HFFc6 (cell line): ENCODE results near the gene CACNA1C. TPM values are rescaled to one million over a fixed set of nuclear protein-coding genes. Genes with fewer than 3 reads are reported as not detected.

Experiments used
- DNase-seq: peaks from one replicate; pipeline ENCODE4 v3.0.0-alpha.2; 2018
- H3K27ac Mint-ChIP-seq: 2 replicates; pipeline ENCODE4 v1.8.0; 2020; ENCODE audit warnings: mild to moderate bottlenecking, mixed read lengths
- H3K27me3 Mint-ChIP-seq: 2 replicates; pipeline ENCODE4 v1.8.0; 2021; ENCODE audit warnings: mild to moderate bottlenecking, moderate library complexity, mixed read lengths; ENCODE audit not compliant: insufficient read depth
- H3K36me3 Mint-ChIP-seq: 2 replicates; pipeline ENCODE4 v1.8.0; 2021; ENCODE audit warnings: low read depth, mixed read lengths
- H3K4me1 Mint-ChIP-seq: 2 replicates; pipeline ENCODE4 v1.8.0; 2020; ENCODE audit warnings: low read depth, mixed read lengths
- H3K4me3 Mint-ChIP-seq: 2 replicates; pipeline ENCODE4 v1.8.0; 2020; ENCODE audit warnings: mild to moderate bottlenecking, moderate library complexity, mixed read lengths
- H3K9me3 Mint-ChIP-seq: 2 replicates; pipeline ENCODE4 v1.8.0; 2020; ENCODE audit warnings: mild to moderate bottlenecking, mixed read lengths
- total RNA-seq, 6 experiments: library from RNA; stranded (reverse); fragmentation: NEBNext Ultra II Directional; extraction: Animal tissue kit (Norgen Biotek cat#: 25700); gene quantifications; 2 replicates in 1 of 6; 3 replicates in 5 of 6; pipeline ENCODE4 v1.2.3, GENCODE V29; 2021
- TF ChIP-seq, protein P1 (sequence below): fragments of 200-600 bp; sonication (generic); IDR thresholded peaks from 2 replicates; pipeline ENCODE4 v1.5.0; 2021; ENCODE audit warnings: antibody characterized with exemption, mild to moderate bottlenecking

The CACNA1C gene
- total RNA-seq, 6 experiments from 2014 or later, result 6.7 to 11.5 (median 10.6) TPM

- H3K9me3 Mint-ChIP-seq, result no peaks in the 10 kb centered on the region; the same call in 1 of the 2 replicates
- 0 out of 2 replicates have a peak, but pooled peaks cover 6% of the 10 kb centered on the region for H3K36me3 Mint-ChIP-seq
- peaks cover 3% of the 10 kb centered on the region; the same call in 1 of the 2 replicates for H3K27me3 Mint-ChIP-seq
- DNase-seq, result no peak
- H3K4me1 Mint-ChIP-seq, result peaks cover 93% of the 10 kb centered on the region
- TF ChIP-seq, protein P1, sequence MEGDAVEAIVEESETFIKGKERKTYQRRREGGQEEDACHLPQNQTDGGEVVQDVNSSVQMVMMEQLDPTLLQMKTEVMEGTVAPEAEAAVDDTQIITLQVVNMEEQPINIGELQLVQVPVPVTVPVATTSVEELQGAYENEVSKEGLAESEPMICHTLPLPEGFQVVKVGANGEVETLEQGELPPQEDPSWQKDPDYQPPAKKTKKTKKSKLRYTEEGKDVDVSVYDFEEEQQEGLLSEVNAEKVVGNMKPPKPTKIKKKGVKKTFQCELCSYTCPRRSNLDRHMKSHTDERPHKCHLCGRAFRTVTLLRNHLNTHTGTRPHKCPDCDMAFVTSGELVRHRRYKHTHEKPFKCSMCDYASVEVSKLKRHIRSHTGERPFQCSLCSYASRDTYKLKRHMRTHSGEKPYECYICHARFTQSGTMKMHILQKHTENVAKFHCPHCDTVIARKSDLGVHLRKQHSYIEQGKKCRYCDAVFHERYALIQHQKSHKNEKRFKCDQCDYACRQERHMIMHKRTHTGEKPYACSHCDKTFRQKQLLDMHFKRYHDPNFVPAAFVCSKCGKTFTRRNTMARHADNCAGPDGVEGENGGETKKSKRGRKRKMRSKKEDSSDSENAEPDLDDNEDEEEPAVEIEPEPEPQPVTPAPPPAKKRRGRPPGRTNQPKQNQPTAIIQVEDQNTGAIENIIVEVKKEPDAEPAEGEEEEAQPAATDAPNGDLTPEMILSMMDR, result no peak
- H3K27ac Mint-ChIP-seq, result peak overlapping the region; percentile 98
- H3K4me3 Mint-ChIP-seq, result peak overlapping the region; percentile 70; the same call in 1 of the 2 replicates
Observed at GRCh38 chr12:2286047-2286446, 233.3 kb downstream of the CACNA1C start.

GRCh38 chr12:2286461-2287131, 233.8 kb downstream of the CACNA1C start:
- Mint-ChIP-seq H3K27me3 (peaks cover 3% of the 10 kb centered on the region; the same call in 1 of the 2 replicates), H3K4me3 (peak overlapping the region; percentile 70)
- DNase-seq, result peak; percentile 86

GRCh38 chr12:2287151-2287550, 234.4 kb downstream of the CACNA1C start:
- H3K4me1 Mint-ChIP-seq, result peaks cover 99% of the 10 kb centered on the region
- peak overlapping the region; percentile 70 for H3K4me3 Mint-ChIP-seq
- no peak for DNase-seq
- no peaks in the 10 kb centered on the region for H3K36me3 Mint-ChIP-seq
- peaks cover 3% of the 10 kb centered on the region; the same call in 1 of the 2 replicates for H3K27me3 Mint-ChIP-seq
- H3K9me3 Mint-ChIP-seq, result no peaks in the 10 kb centered on the region
- peak overlapping the region; percentile 98 for H3K27ac Mint-ChIP-seq
- TF ChIP-seq, protein P1, result no peak

More at GRCh38 chr12:2286461-2287131, 233.8 kb downstream of the CACNA1C start:
- Mint-ChIP-seq H3K27ac (peak overlapping the region; percentile 98), H3K9me3 (no peaks in the 10 kb centered on the region; the same call in 1 of the 2 replicates), H3K4me1 (peaks cover 98% of the 10 kb centered on the region), H3K36me3 (0 out of 2 replicates have a peak, but pooled peaks cover under 1% of the 10 kb centered on the region)
- TF ChIP-seq, protein P1, result no peak; the same call in 1 of the 2 replicates

- Mint-ChIP-seq H3K4me3 (peak overlapping the region; percentile 70), H3K27me3 (peaks cover 3% of the 10 kb centered on the region; the same call in 1 of the 2 replicates), H3K9me3 (no peaks in the 10 kb centered on the region), H3K36me3 (no peaks in the 10 kb centered on the region), H3K4me1 (peaks cover 98% of the 10 kb centered on the region), H3K27ac (peak overlapping the region; percentile 98)
- DNase-seq, result no peak
- TF ChIP-seq, protein P1, result no peak
Observed at GRCh38 chr12:2287589-2287988, 234.8 kb downstream of the CACNA1C start.

DNA sequence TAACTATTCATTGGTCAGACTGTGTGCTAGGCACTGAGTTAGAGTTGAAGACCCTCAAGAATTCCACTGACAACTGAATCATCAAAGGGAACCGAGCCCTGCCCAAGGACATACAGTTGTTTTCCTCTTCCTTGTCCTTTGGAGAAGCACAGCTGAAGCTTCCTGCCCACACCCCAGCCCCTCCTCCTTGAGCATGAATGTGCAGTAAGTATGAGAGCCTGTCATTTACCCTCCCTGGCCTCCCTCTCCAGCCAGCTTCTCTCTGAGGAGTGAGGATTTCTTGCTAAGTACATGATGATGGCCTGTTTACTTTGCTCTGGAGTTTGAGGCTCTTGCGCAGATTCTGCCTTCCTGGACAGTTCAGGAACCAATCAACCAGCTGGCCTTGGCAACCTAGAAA, 235.2 kb downstream of the CACNA1C start:
- H3K36me3 Mint-ChIP-seq, result no peaks in the 10 kb centered on the region
- H3K4me1 Mint-ChIP-seq, result peaks cover 98% of the 10 kb centered on the region
- no peaks in the 10 kb centered on the region for H3K9me3 Mint-ChIP-seq
- peak overlapping the region; percentile 54 for H3K4me3 Mint-ChIP-seq
- H3K27ac Mint-ChIP-seq, result peak overlapping the region; percentile 98
- TF ChIP-seq, protein P1, result no peak
- DNase-seq, result peak; percentile 53
- H3K27me3 Mint-ChIP-seq, result peaks cover 3% of the 10 kb centered on the region; the same call in 1 of the 2 replicates
